ENCODE data around the gene ATG7. TPM values are rescaled to one million over a fixed set of nuclear protein-coding genes. Genes with fewer than 3 reads are reported as not detected.

Gene ATG7
- total RNA-seq, 1 donor from 2014 or later = 68.9 TPM

GRCh38 chr3:11288786-11289637 is 16.8 kb downstream of the ATG7 start:
- ATAC-seq (peak; percentile 92), DNase-seq (ENCODE audit: low spot score) (no peak)
- intact Hi-C loops (cut with DNase I) = no loop called here

DNA sequence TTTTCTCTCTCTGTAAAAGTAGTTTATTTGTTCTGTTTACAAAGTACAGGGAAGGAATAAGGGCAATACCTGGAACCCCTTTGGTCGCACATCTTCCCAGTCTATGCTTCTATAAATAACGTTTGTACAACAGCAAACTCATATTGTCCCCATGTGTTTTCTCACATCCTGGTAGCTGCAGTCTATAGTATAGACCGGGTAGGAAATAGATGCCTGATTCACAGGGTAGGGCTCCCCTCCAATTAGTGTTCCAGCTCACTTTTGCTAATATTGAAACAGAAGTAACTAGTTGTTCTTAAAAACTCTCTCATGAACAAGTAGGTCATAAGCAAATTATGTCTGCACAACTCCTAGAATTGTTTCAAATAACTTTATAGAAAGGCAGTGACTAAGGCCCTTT is 17.7 kb downstream of the ATG7 start:
- intact Hi-C loops (cut with DNase I) = no loop called here
- ATAC-seq = no peak
- DNase-seq (ENCODE audit: low spot score) = no peak

- DNase-seq (ENCODE audit: low spot score) = no peak
Measured at GRCh38 chr3:11290743-11291680, 18.8 kb downstream of the ATG7 start.

DNA sequence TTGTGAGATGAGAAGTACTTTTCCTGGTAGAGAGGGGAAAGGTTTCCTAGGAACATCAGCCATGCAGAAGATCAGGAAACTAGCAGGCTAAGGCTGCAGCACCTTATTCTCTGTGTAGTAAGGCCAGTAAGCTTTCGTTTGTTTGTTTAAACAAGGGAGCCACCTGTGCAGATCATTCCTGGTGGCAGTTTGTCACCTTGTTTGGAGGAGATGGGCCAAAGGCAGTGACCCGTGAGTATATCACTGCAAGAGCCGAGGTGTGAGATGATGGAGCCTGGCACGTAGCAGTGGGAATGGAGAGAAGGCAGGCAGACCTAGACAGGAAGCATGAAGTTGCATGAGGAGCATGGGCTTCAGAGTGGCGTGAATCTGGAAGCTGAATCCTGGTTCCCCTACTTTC is 19.6 kb downstream of the ATG7 start:
- DNase-seq (ENCODE audit: low spot score) (no peak), ATAC-seq (no peak)
- intact Hi-C loops (cut with DNase I) = no loop called here

More at GRCh38 chr3:11290743-11291680, 18.8 kb downstream of the ATG7 start:
- intact Hi-C loops (cut with DNase I) = no loop called here
- no peak for ATAC-seq

DNA sequence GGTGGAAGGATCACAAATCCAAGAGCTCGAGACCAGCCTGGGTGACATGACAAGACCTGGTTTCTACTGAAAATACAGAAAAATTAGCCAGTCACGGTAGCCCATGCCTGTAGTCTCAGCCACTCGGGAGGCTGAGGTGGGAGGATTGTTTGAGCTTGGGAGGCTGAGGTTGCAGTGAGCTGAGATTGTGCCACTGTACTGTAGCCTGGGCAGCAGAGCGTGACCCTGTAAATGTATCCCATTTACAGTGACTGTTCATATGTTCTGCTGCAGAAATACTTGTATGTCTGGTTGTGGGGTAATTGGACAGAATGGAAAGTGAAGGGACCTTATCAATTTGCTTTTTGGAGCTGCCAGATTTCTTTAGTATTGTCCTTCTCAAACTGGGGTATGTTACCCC is 24.9 kb downstream of the ATG7 start:
- ATAC-seq (no peak), DNase-seq (ENCODE audit: low spot score) (no peak)
- intact Hi-C loops (cut with DNase I) = no loop called here

DNA sequence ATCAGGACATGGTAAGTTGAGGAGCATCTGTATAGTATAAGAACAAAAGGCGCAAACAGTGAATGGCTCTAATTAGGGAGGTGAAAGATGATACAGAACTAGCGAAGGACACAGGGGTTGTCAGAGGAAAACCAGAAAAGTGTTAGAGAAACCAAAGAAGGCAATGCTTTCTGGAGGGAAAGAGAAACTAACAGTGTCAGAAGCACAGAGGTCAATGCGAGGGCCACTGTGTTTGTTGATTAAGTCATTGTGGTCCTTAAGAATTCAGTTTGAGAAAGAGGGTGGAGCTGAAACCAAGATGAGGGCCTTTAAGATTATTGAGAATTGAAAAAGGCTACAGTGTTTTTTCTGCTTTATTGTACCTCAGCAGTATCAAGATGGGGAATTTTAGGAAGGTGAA is 28.8 kb downstream of the ATG7 start:
- no peak for DNase-seq (ENCODE audit: low spot score)
- no peak for ATAC-seq
- intact Hi-C loops (cut with DNase I) = no loop called here

GRCh38 chr3:11302444-11302843 is 30.2 kb downstream of the ATG7 start:
- ATAC-seq (no peak), DNase-seq (ENCODE audit: low spot score) (no peak)
- intact Hi-C loops (cut with DNase I) = no loop called here

DNA sequence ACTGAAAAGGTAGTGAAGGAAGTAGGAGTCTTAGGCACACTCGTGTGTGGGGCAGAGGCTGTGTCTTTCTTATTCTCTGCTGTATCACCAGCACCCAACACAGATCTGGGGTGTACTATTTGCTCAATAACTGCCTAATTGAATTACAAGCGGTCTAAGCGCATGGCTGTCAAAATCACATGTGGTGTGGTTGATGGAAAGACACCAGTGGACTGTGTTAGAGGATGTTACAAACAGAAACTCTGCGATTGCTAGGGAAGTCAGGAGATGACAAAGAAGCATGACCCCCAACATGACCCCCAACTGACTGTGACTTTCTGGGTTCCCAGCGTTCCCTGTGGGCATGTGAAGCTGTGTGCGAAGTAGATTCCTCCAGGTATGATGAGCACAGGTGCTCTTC is 32.0 kb downstream of the ATG7 start:
- intact Hi-C loops (cut with DNase I) = no loop called here
- ATAC-seq (no peak), DNase-seq (ENCODE audit: low spot score) (no peak)

GRCh38 chr3:11305509-11305908 is 33.3 kb downstream of the ATG7 start:
- ATAC-seq = no peak
- intact Hi-C loops (cut with DNase I) = no loop called here
- no peak for DNase-seq (ENCODE audit: low spot score)

GRCh38 chr3:11306817-11307589 is 34.8 kb downstream of the ATG7 start:
- ATAC-seq (peak; percentile 35), DNase-seq (ENCODE audit: low spot score) (no peak)
- intact Hi-C loops (cut with DNase I) = no loop called here

DNA sequence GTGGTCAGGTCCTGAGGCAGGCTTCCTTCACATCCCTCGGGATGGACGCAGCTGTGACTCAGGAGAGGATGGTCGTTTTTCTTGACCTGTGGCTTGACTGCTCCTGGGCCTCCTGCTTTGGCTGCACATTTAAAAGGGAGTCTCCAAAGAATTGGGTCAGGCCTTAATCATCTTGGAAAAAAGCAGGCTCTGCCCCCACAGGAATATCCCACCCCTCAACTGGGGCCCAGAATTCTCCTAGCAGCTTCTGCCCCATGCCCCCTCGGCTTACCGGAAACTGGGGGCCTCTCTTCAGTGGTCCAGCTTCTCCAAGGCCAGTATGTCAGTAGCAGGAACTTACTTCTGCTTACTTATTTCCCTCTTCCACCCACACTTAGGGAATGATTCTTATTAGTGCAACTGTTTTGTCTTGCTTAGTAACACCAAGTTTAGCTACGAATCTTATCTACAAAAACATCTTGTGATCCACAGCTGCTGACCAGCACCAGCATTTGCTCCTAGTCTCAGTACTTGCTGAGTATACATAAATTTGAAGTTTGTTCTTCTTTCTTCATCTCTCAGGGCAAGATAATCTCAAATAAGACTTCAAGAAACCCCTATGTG is 35.7 kb downstream of the ATG7 start:
- DNase-seq (ENCODE audit: low spot score) (no peak), ATAC-seq (peak; percentile 78)
- intact Hi-C loops (cut with DNase I) = no loop called here

DNA sequence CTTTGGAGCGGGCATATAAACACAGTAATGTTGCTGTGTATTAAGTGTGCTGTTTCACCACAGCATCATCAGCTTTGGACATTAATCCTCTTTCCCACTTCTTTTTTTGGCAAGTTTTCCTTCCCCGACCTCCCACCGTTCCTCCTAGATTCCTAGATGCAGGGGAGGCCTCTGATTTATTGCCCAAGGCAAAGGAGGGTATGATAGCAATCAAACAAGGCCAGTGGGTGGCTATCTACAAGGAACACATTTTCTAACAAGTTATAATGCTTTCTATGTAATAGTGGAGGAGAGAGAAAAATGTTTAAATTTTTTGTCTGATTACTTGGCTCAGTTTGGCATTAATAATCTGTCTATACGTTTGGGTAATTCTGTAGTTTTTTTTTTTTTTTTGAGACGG is 38.1 kb downstream of the ATG7 start:
- intact Hi-C loops (cut with DNase I) = no loop called here
- DNase-seq (ENCODE audit: low spot score) (no peak), ATAC-seq (no peak)

DNA sequence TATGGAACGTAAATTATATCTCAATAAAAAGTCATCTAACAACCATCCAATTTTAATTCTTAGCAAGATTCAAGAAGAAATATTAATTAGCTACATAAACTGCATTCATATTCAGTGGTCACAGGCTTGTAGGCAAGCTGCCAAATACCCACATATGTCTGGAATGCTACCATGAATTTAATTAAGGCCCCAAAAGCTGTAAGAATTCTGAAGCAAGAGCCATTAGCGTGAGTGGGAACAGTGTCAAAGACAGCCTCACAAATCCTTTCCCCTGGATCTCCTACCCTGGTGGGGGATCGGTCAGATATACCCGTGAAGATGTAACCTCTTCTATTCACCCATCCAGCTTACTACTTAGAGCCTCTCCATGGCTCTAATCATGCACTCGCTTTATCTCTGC is 40.0 kb downstream of the ATG7 start:
- intact Hi-C loops (cut with DNase I) = no loop called here
- ATAC-seq = no peak
- DNase-seq (ENCODE audit: low spot score) = no peak

GRCh38 chr3:11317300-11317699 is 45.1 kb downstream of the ATG7 start:
- ATAC-seq = no peak
- intact Hi-C loops (cut with DNase I) = no loop called here

GRCh38 chr3:11322931-11323330 is 50.7 kb downstream of the ATG7 start:
- no peak for ATAC-seq
- intact Hi-C loops (cut with DNase I) = no loop called here
- no peak for DNase-seq (ENCODE audit: low spot score)

More at GRCh38 chr3:11317300-11317699, 45.1 kb downstream of the ATG7 start:
- no peak for DNase-seq (ENCODE audit: low spot score)

GRCh38 chr3:11323813-11324212 is 51.6 kb downstream of the ATG7 start:
- no peak for ATAC-seq
- DNase-seq (ENCODE audit: low spot score) = no peak
- intact Hi-C loops (cut with DNase I) = no loop called here

DNA sequence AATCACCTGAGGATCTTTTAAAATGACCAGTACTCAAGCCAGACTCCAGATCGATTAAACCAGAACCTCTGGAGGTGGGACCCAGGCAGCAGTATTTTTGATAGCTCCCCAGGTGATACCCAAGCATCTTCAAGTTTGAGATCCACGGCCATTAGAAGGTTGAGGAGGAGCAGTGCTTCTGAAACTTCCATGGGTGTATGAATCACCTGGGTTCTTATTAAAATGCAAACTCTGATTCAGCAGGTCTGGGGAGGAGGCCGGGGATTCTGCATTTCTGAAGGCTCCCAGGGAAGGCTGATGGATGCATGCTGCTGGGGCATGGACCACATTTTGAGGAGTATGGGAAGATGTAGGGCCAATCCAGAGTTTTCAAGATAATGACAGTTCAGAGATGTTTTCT is 55.4 kb downstream of the ATG7 start:
- ATAC-seq = no peak
- DNase-seq (ENCODE audit: low spot score) = no peak
- intact Hi-C loops (cut with DNase I) = no loop called here

DNA sequence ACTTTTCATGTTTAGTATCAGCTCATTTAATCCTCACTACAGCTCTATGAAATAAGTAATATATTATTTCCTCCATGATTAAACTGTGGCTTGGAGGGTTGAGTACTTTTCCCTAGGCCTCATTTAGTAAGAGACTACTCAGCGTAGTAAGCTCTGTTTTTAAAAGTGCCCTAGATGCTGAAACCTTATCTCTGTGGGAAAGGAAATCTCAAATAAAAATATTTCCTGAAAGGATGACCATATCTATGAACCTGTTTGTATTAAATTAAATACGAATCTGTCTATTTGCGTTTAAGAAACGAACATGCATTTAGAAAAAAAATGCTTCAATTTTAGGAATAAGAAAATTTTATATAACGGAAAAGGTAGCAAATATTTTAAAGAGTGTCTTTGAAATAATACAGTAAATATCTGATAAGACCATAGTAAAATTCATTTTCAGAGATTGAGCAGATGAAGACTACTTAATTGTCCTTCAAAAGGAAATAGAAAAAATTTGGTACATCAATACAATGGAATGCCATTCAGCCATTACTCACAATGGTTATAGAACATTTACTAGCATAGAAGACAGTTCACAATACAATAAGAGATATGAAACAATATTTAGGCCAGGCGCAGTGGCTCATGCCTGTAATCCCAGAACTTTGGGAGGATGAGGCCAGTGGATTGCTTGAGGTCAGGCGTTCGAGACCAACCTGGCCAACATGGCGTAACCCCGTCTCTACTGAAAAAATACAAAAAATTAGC is 56.2 kb downstream of the ATG7 start:
- ATAC-seq (no peak), DNase-seq (ENCODE audit: low spot score) (no peak)
- intact Hi-C loops (cut with DNase I) = no loop called here
